Fibroblast of lung (primary cell): ENCODE results near the gene MRTFA.

Experiments used
- EZH2 ChIP-seq: IDR thresholded peaks from 2 replicates; pipeline ENCODE4 v1.5.1; 2012; ENCODE audit warnings: low read length, control low read depth, mild to moderate bottlenecking; ENCODE audit errors: missing control alignments
- TF ChIP-seq, protein P1 (sequence below), 2 donors: IDR thresholded peaks in 1 of 2; conservative IDR thresholded peaks in 1 of 2; 1 replicate in 1 of 2; 2 replicates in 1 of 2; pipeline ENCODE4 v1.5.1; 2011 to 2012; ENCODE audit warnings: low read length in 2 of 2, control low read depth in 1 of 2, inconsistent platforms in 1 of 2, low read depth in 1 of 2, mild to moderate bottlenecking in 1 of 2

DNA sequence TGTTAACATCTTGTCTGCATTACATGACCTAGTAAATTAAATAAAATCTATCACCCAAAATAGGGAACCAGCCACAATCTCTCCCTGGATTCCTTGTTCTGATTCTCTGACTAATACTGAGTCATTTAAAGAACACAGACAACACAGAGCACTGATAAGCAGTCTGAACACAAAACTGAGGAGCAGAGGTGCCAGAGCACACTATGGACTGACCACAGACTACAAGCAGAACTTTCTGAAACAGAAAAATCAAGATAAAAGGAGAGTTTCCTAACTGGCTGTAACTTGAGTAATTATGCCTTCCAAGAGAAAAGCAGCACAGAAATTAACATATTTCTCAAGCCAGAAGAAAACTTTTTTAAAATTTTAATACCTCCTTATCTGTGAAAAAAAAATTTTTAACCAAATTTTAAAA, 137.3 kb downstream of the MRTFA start:
- TF ChIP-seq, protein P1, sequence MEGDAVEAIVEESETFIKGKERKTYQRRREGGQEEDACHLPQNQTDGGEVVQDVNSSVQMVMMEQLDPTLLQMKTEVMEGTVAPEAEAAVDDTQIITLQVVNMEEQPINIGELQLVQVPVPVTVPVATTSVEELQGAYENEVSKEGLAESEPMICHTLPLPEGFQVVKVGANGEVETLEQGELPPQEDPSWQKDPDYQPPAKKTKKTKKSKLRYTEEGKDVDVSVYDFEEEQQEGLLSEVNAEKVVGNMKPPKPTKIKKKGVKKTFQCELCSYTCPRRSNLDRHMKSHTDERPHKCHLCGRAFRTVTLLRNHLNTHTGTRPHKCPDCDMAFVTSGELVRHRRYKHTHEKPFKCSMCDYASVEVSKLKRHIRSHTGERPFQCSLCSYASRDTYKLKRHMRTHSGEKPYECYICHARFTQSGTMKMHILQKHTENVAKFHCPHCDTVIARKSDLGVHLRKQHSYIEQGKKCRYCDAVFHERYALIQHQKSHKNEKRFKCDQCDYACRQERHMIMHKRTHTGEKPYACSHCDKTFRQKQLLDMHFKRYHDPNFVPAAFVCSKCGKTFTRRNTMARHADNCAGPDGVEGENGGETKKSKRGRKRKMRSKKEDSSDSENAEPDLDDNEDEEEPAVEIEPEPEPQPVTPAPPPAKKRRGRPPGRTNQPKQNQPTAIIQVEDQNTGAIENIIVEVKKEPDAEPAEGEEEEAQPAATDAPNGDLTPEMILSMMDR (conservative IDR thresholded peaks at IDR 0.05 in 1 of 2, IDR thresholded peaks at IDR 0.05 in 1 of 2; ENCODE audit: low read depth in 1 of 2, low read length in 2 of 2): no peak
- no peak for TF ChIP-seq EZH2
